HCT116 (cell line): Measurements from ENCODE around the gene ABHD16B. TPM values are rescaled to one million over a fixed set of nuclear protein-coding genes. Genes with fewer than 3 reads are reported as not detected.

ENCODE experiments used
- ATAC-seq: fragments of 200-7000 bp; cut with Tn5 transposase; 2 replicates; pipeline ENCODE4 v1.9.1; 2020; ENCODE audit warnings: mild to moderate bottlenecking, moderate library complexity
- BruUV-seq: library from RNA; stranded (reverse); fragments of 400-500 nt; replicated peaks from 2 replicates; lab custom pipeline; 2021; lab: Mats Ljungman, UMichigan
- CTCF ChIA-PET: fragments of 300-600 bp; sonication (Branson Sonifier 250); formaldehyde crosslinking; loops from one replicate; lab custom pipeline; 2021; ENCODE audit warnings: antibody characterized with exemption; lab: Charles Lee
- POLR2A ChIA-PET: fragments of 300-600, 350-600 bp; sonication (Branson Sonifier 250); formaldehyde crosslinking; loops from one replicate; lab custom pipeline; 2021; ENCODE audit warnings: antibody characterized with exemption; lab: Charles Lee
- RAD21 ChIA-PET, 2 experiments: fragments of 300-600 bp; sonication (Branson Sonifier 250); formaldehyde crosslinking; loops; one replicate each; lab custom pipeline; 2023; ENCODE audit warnings: low total read pairs in 2 of 2; ENCODE audit not compliant: uncharacterized antibody in 2 of 2, unreplicated experiment in 2 of 2, low non-redundant PET in 1 of 2; lab: Charles Lee
- DNase-seq: peaks from one replicate; pipeline ENCODE4 v3.0.0-alpha.2; 2010; ENCODE audit warnings: low read depth, low spot score
- H2AFZ ChIP-seq: fragments of 200-600 bp; shearing (Covaris generic), sonication (generic); 2 replicates; pipeline ENCODE4 v1.6.1; 2017; ENCODE audit warnings: low read depth, mixed run types, mixed read lengths, antibody characterized with exemption, low read length; ENCODE audit not compliant: poor library complexity, severe bottlenecking
- H3K27ac ChIP-seq: 2 replicates; pipeline ENCODE4 v1.5.1; 2012; ENCODE audit warnings: low read depth, low read length
- H3K27me3 ChIP-seq: fragments of 200-600 bp; sonication (generic); 2 replicates; pipeline ENCODE4 v1.6.1; 2016; ENCODE audit warnings: mixed run types, low read length, mixed read lengths; ENCODE audit not compliant: insufficient read depth
- H3K36me3 ChIP-seq, 2 experiments: fragments of 200-500 bp in 1 of 2; fragments of 200-600 bp in 1 of 2; sonication (Bioruptor generic) in 1 of 2; sonication (generic) in 1 of 2; 2 replicates each; pipeline versions ENCODE4 v1.5.1 to v1.6.1; 2014 to 2016; ENCODE audit warnings: low read length in 2 of 2, inconsistent platforms in 1 of 2, mixed read lengths in 1 of 2, mixed run types in 1 of 2; ENCODE audit not compliant: insufficient read depth in 2 of 2, control insufficient read depth in 1 of 2
- H3K4me1 ChIP-seq, 2 experiments: fragments of 200-600 bp in 1 of 2; sonication (generic) in 1 of 2; 2 replicates each; pipeline versions ENCODE4 v1.5.1 to v1.6.1; 2012 to 2017; ENCODE audit warnings: low read length in 2 of 2, inconsistent platforms in 1 of 2, mild to moderate bottlenecking in 1 of 2, mixed read lengths in 1 of 2, mixed run types in 1 of 2, moderate library complexity in 1 of 2; ENCODE audit not compliant: insufficient read depth in 2 of 2, control insufficient read depth in 1 of 2
- H3K4me2 ChIP-seq: fragments of 200-600 bp; sonication (generic); 2 replicates; pipeline ENCODE4 v1.6.1; 2017; ENCODE audit warnings: mixed run types, low read length, mixed read lengths
- H3K4me3 ChIP-seq, 2 experiments: fragments of 200-600 bp in 1 of 2; sonication (generic) in 1 of 2; replicated peaks in 1 of 2; 2 replicates each; pipeline ENCODE4 v1.5.1; 2011 to 2016; ENCODE audit warnings: low read length in 2 of 2, control low read depth in 1 of 2, low read depth in 1 of 2, mild to moderate bottlenecking in 1 of 2, mixed read lengths in 1 of 2, mixed run types in 1 of 2
- H3K79me2 ChIP-seq: fragments of 200-600 bp; sonication (generic); 2 replicates; pipeline ENCODE4 v1.6.1; 2017; ENCODE audit warnings: mild to moderate bottlenecking, mixed run types, low read length, moderate library complexity, mixed read lengths; ENCODE audit not compliant: insufficient read depth
- H3K9ac ChIP-seq: fragments of 200-600 bp; sonication (generic); 2 replicates; pipeline ENCODE4 v1.6.1; 2016; ENCODE audit warnings: low read length, mixed read lengths
- H3K9me2 ChIP-seq: fragments of 200-600 bp; sonication (generic), shearing (Covaris generic); 2 replicates; pipeline ENCODE4 v1.6.1; 2017; ENCODE audit warnings: mixed run types, mild to moderate bottlenecking, moderate library complexity; ENCODE audit not compliant: insufficient read depth
- H3K9me3 ChIP-seq, 2 experiments: fragments of 200-500 bp in 1 of 2; fragments of 200-600 bp in 1 of 2; sonication (Bioruptor generic) in 1 of 2; sonication (generic) in 1 of 2; 2 replicates each; pipeline ENCODE4 v1.6.1; 2014 to 2017; ENCODE audit warnings: low read length in 2 of 2, mixed read lengths in 2 of 2, inconsistent platforms in 1 of 2, low read depth in 1 of 2, mild to moderate bottlenecking in 1 of 2, mixed run types in 1 of 2, moderate library complexity in 1 of 2; ENCODE audit not compliant: control insufficient read depth in 1 of 2, insufficient read depth in 1 of 2
- H4K20me1 ChIP-seq: fragments of 200-600 bp; sonication (generic), shearing (Covaris generic); 2 replicates; pipeline ENCODE4 v1.6.1; 2017; ENCODE audit warnings: mixed run types, mild to moderate bottlenecking, moderate library complexity; ENCODE audit not compliant: insufficient read depth
- CEBPB ChIP-seq: IDR thresholded peaks from 2 replicates; pipeline ENCODE4 v1.6.1; 2012; ENCODE audit warnings: low read depth
- EGR1 ChIP-seq: IDR thresholded peaks from 2 replicates; pipeline ENCODE4 v1.6.1; 2012; ENCODE audit warnings: low read depth
- ELF1 ChIP-seq: IDR thresholded peaks from 2 replicates; pipeline ENCODE4 v1.6.1; 2012; ENCODE audit warnings: low read depth, borderline replicate concordance
- FOSL1 ChIP-seq: IDR thresholded peaks from 2 replicates; pipeline ENCODE4 v1.6.1; 2012; ENCODE audit warnings: low read depth
- JUND ChIP-seq: IDR thresholded peaks from 2 replicates; pipeline ENCODE4 v1.6.1; 2012
- POLR2A ChIP-seq: IDR thresholded peaks from 2 replicates; pipeline ENCODE4 v1.7.0; 2011; ENCODE audit warnings: borderline replicate concordance; ENCODE audit not compliant: insufficient read depth, insufficient read length; ENCODE audit errors: extremely low read depth
- POLR2AphosphoS5 ChIP-seq: IDR thresholded peaks from 2 replicates; pipeline ENCODE4 v1.6.1; 2011; ENCODE audit warnings: mild to moderate bottlenecking, low read depth, low read length, moderate library complexity
- SIN3A ChIP-seq: IDR thresholded peaks from 2 replicates; pipeline ENCODE4 v1.6.1; 2012; ENCODE audit warnings: low read depth
- SP1 ChIP-seq: IDR thresholded peaks from 2 replicates; pipeline ENCODE4 v1.6.1; 2012; ENCODE audit warnings: low read depth
- ZFX ChIP-seq: fragments of 450-650 bp; IDR thresholded peaks from 2 replicates; pipeline ENCODE4 v1.6.1; 2017
- intact Hi-C: fragments of 100-400 bp; cut with micrococcal nuclease; formaldehyde crosslinking; loops from 2 replicates; pipeline ENCODE4 v1.10.0; 2022
- total RNA-seq: library from RNA; stranded (reverse); gene quantifications from one replicate; pipeline ENCODE4 v1.2.1, GENCODE V29; 2021; ENCODE audit not compliant: unreplicated experiment
- TF ChIP-seq, protein P1 (sequence below), 3 experiments: fragments of 200-600 bp in 1 of 3; sonication (generic) in 1 of 3; IDR thresholded peaks in 2 of 3; conservative IDR thresholded peaks in 1 of 3; 2 replicates each; pipeline ENCODE4 v1.5.1; 2012 to 2017; ENCODE audit warnings: low read depth in 2 of 3, low read length in 2 of 3, antibody characterized with exemption in 1 of 3, borderline replicate concordance in 1 of 3, control low read depth in 1 of 3, mild to moderate bottlenecking in 1 of 3, mixed read lengths in 1 of 3, mixed run types in 1 of 3, moderate library complexity in 1 of 3; ENCODE audit not compliant: insufficient read depth in 1 of 3
- TF ChIP-seq, protein P2 (sequence below): IDR thresholded peaks from 2 replicates; pipeline ENCODE4 v1.6.1; 2011; ENCODE audit warnings: mild to moderate bottlenecking, low read length, moderate library complexity; ENCODE audit not compliant: insufficient replicate concordance; ENCODE audit errors: extremely low read depth
- TF ChIP-seq, protein P3 (sequence below): IDR thresholded peaks from 2 replicates; pipeline ENCODE4 v1.6.1; 2012
- TF ChIP-seq, protein P4 (sequence below): IDR thresholded peaks from 2 replicates; pipeline ENCODE4 v1.6.1; 2012; ENCODE audit warnings: low read depth

ABHD16B gene
- total RNA-seq, 1 experiment from 2014 or later: not detected

DNA sequence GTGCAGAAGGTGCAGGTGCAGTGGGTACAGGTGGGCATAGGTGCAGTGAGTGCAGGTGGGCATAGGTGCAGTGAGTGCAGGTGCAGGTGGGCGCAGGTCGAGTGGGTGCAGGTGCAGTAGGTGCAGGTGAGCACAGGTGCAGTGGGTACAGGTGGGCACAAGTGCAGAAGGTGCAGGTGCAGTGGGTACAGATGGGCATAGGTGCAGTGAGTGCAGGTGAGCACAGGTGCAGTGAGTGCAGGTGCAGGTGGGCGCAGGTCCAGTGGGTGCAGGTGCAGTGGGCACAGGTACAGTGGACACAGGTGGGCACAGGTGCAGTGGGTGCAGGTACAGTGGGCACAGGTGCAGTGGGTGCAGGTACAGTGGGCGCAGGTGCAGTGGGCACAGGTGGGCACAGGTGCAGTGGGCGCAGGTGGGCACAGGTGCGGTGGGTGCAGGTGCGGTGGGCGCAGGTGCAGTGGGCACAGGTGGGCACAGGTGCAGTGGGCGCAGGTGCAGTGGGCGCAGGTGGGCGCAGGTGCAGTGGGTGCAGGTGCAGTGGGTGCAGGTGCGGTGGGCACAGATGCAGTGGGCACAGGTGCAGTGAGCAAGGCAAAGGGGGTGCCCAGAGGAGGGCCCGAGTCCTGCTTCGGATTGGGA, 45.6 kb upstream of the ABHD16B start:
- no peaks in the 10 kb centered on the region for H3K27me3 ChIP-seq
- H4K20me1 ChIP-seq: no peaks in the 10 kb centered on the region
- RAD21 ChIA-PET: no interaction called here
- BruUV-seq: no TSS peak
- DNase-seq (no peak), ATAC-seq (no peak)
- no peaks in the 10 kb centered on the region for H3K9me2 ChIP-seq
- POLR2A ChIA-PET: no interaction called here
- CTCF ChIA-PET: no interaction called here
- H3K9me3 ChIP-seq: no peaks in the 10 kb centered on the region
- H3K36me3 ChIP-seq: no peaks in the 10 kb centered on the region
- no peaks in the 10 kb centered on the region for H3K4me1 ChIP-seq
- no peak for TF ChIP-seq CEBPB
- no peak for TF ChIP-seq JUND
- no peak for TF ChIP-seq FOSL1
- TF ChIP-seq, protein P1, sequence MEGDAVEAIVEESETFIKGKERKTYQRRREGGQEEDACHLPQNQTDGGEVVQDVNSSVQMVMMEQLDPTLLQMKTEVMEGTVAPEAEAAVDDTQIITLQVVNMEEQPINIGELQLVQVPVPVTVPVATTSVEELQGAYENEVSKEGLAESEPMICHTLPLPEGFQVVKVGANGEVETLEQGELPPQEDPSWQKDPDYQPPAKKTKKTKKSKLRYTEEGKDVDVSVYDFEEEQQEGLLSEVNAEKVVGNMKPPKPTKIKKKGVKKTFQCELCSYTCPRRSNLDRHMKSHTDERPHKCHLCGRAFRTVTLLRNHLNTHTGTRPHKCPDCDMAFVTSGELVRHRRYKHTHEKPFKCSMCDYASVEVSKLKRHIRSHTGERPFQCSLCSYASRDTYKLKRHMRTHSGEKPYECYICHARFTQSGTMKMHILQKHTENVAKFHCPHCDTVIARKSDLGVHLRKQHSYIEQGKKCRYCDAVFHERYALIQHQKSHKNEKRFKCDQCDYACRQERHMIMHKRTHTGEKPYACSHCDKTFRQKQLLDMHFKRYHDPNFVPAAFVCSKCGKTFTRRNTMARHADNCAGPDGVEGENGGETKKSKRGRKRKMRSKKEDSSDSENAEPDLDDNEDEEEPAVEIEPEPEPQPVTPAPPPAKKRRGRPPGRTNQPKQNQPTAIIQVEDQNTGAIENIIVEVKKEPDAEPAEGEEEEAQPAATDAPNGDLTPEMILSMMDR (IDR thresholded peaks at IDR 0.05 in 2 of 3, conservative IDR thresholded peaks at IDR 0.05 in 1 of 3; ENCODE audit: borderline replicate concordance in 1 of 3, insufficient read depth in 1 of 3, low read depth in 2 of 3, low read length in 2 of 3): no peak
- TF ChIP-seq POLR2A: no peak
- no peak for TF ChIP-seq EGR1
- no peak for TF ChIP-seq POLR2AphosphoS5
- no peak for TF ChIP-seq SIN3A
- no peak for TF ChIP-seq ELF1
- TF ChIP-seq, protein P2, sequence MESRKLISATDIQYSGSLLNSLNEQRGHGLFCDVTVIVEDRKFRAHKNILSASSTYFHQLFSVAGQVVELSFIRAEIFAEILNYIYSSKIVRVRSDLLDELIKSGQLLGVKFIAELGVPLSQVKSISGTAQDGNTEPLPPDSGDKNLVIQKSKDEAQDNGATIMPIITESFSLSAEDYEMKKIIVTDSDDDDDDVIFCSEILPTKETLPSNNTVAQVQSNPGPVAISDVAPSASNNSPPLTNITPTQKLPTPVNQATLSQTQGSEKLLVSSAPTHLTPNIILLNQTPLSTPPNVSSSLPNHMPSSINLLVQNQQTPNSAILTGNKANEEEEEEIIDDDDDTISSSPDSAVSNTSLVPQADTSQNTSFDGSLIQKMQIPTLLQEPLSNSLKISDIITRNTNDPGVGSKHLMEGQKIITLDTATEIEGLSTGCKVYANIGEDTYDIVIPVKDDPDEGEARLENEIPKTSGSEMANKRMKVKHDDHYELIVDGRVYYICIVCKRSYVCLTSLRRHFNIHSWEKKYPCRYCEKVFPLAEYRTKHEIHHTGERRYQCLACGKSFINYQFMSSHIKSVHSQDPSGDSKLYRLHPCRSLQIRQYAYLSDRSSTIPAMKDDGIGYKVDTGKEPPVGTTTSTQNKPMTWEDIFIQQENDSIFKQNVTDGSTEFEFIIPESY: no peak
- TF ChIP-seq, protein P3, sequence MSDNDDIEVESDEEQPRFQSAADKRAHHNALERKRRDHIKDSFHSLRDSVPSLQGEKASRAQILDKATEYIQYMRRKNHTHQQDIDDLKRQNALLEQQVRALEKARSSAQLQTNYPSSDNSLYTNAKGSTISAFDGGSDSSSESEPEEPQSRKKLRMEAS: no peak
- TF ChIP-seq, protein P4, sequence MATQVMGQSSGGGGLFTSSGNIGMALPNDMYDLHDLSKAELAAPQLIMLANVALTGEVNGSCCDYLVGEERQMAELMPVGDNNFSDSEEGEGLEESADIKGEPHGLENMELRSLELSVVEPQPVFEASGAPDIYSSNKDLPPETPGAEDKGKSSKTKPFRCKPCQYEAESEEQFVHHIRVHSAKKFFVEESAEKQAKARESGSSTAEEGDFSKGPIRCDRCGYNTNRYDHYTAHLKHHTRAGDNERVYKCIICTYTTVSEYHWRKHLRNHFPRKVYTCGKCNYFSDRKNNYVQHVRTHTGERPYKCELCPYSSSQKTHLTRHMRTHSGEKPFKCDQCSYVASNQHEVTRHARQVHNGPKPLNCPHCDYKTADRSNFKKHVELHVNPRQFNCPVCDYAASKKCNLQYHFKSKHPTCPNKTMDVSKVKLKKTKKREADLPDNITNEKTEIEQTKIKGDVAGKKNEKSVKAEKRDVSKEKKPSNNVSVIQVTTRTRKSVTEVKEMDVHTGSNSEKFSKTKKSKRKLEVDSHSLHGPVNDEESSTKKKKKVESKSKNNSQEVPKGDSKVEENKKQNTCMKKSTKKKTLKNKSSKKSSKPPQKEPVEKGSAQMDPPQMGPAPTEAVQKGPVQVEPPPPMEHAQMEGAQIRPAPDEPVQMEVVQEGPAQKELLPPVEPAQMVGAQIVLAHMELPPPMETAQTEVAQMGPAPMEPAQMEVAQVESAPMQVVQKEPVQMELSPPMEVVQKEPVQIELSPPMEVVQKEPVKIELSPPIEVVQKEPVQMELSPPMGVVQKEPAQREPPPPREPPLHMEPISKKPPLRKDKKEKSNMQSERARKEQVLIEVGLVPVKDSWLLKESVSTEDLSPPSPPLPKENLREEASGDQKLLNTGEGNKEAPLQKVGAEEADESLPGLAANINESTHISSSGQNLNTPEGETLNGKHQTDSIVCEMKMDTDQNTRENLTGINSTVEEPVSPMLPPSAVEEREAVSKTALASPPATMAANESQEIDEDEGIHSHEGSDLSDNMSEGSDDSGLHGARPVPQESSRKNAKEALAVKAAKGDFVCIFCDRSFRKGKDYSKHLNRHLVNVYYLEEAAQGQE: no peak
- TF ChIP-seq ZFX: no peak
- no peak for TF ChIP-seq SP1
- no peaks in the 10 kb centered on the region for H3K79me2 ChIP-seq
- no peak overlapping the region for H3K27ac ChIP-seq
- no peak overlapping the region for H3K4me3 ChIP-seq
- intact Hi-C loops: no loop called here
- H3K9ac ChIP-seq: no peak overlapping the region
- no peak overlapping the region for H2AFZ ChIP-seq
- no peak overlapping the region for H3K4me2 ChIP-seq
